ENCODE data around the gene IL1R1.
A peak's percentile ranks its signal among the peaks of the same experiment; 100 is the strongest.

Gene IL1R1

DNA sequence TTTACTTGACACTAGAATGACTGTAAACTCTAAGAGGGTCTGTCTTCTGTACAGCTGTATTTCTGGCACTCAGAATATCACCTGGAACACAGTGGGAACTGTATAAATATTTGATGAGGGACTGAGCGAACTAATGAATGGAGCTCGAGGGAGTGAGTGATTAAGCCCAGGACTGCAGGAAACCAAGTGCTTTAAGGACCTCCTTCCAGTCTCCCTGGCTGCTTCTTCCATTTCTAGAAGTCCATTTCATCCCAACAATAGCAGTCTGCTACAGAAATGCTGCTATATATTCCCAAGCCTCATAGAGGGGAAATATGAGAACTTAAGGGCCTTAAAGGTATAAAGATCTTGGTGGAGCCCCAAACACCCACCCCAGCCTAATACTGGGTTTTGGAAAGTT is 41.5 kb downstream of the IL1R1 start:
- no peaks in the 10 kb centered on the region for H3K4me1 ChIP-seq (ENCODE audit: insufficient read depth, low read length)
- no peak overlapping the region for H3K27ac ChIP-seq (ENCODE audit: low read length)
- no peak overlapping the region for H3K9ac ChIP-seq (ENCODE audit: low read depth, low read length)
- no peaks in the 10 kb centered on the region for H3K9me3 ChIP-seq (ENCODE audit: insufficient read depth, low read depth, low read length)
- no peak overlapping the region for H3K4me3 ChIP-seq (ENCODE audit: low read length)
- H3K27me3 ChIP-seq (ENCODE audit: insufficient read depth, low read length), result peaks cover 39% of the 10 kb centered on the region
- no peaks in the 10 kb centered on the region for H3K36me3 ChIP-seq (ENCODE audit: insufficient read depth, low read depth, low read length)

DNA sequence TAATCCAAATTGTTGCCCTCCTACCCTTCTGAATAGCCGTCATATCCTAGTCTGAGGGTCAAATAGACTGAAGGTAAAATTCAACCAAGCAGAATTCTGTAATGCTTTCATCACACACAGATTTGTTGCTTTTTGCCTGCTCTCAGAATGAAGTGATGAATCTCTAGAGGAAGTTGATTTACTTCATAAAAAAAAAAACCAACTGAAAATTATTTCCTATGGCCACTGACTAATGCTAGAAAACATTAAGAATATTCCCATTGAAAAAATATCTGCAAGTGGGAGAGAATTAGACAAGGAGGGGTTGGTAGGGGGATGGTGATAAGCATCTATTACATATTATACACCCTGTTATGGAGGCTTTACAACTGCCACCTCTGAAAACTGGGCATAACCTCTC is 42.0 kb downstream of the IL1R1 start:
- Histone ChIP-seq H3K4me1 (ENCODE audit: insufficient read depth, low read length) (no peaks in the 10 kb centered on the region), H3K4me3 (ENCODE audit: low read length) (no peak overlapping the region), H3K36me3 (ENCODE audit: insufficient read depth, low read depth, low read length) (no peaks in the 10 kb centered on the region), H3K27me3 (ENCODE audit: insufficient read depth, low read length) (peaks cover 43% of the 10 kb centered on the region), H3K9ac (ENCODE audit: low read depth, low read length) (no peak overlapping the region), H3K27ac (ENCODE audit: low read length) (no peak overlapping the region), H3K9me3 (ENCODE audit: insufficient read depth, low read depth, low read length) (no peaks in the 10 kb centered on the region)

DNA sequence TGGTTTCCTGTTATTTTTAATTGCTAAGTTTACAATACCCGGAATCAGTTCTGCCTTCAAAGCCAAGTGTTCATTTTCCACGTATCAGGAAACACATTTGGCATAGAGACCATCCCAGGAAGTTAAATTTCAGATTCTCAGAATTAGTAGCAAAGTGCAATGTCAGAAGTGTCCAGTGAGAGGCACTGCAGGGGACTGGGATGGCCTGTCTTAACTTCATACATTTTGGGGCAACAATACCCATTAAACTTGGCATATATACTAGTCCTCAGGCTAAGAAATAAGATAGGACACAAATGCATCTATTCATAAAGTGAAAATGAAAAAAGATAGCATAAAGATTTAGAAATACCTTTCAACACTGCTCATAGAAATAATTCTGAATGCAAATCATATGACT is 42.8 kb downstream of the IL1R1 start:
- H3K9ac ChIP-seq (ENCODE audit: low read depth, low read length), result no peak overlapping the region
- no peaks in the 10 kb centered on the region for H3K36me3 ChIP-seq (ENCODE audit: insufficient read depth, low read depth, low read length)
- H3K27me3 ChIP-seq (ENCODE audit: insufficient read depth, low read length), result peaks cover 50% of the 10 kb centered on the region
- no peaks in the 10 kb centered on the region for H3K9me3 ChIP-seq (ENCODE audit: insufficient read depth, low read depth, low read length)
- H3K27ac ChIP-seq (ENCODE audit: low read length), result no peak overlapping the region
- H3K4me3 ChIP-seq (ENCODE audit: low read length), result no peak overlapping the region
- H3K4me1 ChIP-seq (ENCODE audit: insufficient read depth, low read length), result no peaks in the 10 kb centered on the region

DNA sequence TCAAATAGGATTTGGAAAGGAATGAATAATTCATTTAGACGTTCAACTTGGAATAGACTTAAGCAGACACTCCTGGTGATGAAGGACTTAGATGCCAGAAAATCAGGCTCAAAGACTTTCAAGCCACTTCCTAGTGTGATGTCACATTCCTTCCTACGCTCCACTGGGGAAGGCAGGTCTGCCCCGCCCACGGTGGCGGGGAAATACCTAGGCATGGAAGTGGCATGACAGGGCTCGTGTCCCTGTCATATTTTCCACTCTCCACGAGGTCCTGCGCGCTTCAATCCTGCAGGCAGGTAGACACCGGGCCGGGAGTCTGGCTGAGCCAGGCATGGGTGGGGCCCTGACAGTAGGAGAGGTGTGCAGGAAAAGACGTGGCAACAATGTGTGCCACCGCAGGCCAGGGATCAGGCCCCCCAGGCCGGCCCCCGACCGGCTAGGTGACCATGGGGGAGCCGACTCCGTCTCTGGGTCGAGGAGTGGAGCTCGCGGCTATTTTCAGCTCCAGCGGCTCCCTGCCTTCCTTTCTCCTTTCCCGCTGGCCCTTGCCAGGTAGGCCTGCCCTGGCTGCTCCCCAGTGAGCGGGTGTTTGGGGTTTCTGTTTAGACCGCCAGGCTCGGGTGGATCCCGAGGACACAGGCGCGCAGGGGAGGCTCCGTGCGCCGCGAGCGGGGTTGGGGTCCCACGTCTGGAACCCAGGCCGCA is 44.4 kb downstream of the IL1R1 start, which contains the start of gene IL1RL2:
TSS of gene IL1RL2 (plus strand) at position 233 of the 705 bp plus-strand sequence. CDS start 845 bp downstream, outside the sequence.
- no peaks in the 10 kb centered on the region for H3K9me3 ChIP-seq (ENCODE audit: insufficient read depth, low read depth, low read length)
- no peak within 1 kb of the TSS for H3K27ac ChIP-seq (ENCODE audit: low read length)
- no peaks in the 10 kb centered on the region for H3K36me3 ChIP-seq (ENCODE audit: insufficient read depth, low read depth, low read length)
- no peaks in the 10 kb centered on the region for H3K4me1 ChIP-seq (ENCODE audit: insufficient read depth, low read length)
- no peak within 1 kb of the TSS for H3K9ac ChIP-seq (ENCODE audit: low read depth, low read length)
- peaks cover 50% of the 10 kb centered on the region for H3K27me3 ChIP-seq (ENCODE audit: insufficient read depth, low read length)
- H3K4me3 ChIP-seq (ENCODE audit: low read length), result peak within 1 kb of the TSS; percentile 68

DNA sequence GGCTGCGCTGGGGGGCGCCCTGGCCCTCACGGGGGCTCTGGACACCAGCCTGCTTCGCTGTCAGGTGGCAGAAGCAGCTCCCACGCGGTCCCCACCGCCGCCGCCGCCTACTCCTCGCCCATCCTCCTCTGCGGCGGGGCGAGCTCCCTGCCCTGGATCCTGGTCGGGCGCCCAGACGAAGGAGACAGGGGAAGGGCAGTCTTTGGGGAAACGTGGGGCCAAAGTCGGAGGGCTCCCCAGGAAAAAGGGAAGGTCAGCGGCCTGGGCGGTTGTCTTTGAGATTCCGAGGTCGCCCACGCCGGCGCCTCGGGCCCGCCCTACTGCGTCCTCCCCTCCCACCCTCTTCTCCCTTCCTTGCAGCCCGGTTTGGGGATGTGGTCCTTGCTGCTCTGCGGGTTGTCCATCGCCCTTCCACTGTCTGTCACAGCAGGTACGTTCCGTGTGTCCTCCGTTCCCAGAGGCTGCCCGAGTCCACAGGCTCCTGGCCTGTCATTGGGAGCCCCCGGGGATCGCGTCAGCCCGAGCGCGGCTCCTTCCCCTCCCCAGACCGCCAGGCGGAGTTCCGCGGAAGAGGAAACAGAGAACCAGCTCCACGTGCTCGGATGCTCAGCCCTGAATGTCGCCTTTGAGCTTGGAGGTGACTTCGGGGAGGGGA is 45.1 kb downstream of the IL1R1 start:
- Histone ChIP-seq H3K4me1 (ENCODE audit: insufficient read depth, low read length) (no peaks in the 10 kb centered on the region), H3K9ac (ENCODE audit: low read depth, low read length) (no peak overlapping the region), H3K27me3 (ENCODE audit: insufficient read depth, low read length) (peaks cover 50% of the 10 kb centered on the region), H3K36me3 (ENCODE audit: insufficient read depth, low read depth, low read length) (no peaks in the 10 kb centered on the region), H3K27ac (ENCODE audit: low read length) (no peak overlapping the region), H3K4me3 (ENCODE audit: low read length) (peak overlapping the region; percentile 68), H3K9me3 (ENCODE audit: insufficient read depth, low read depth, low read length) (no peaks in the 10 kb centered on the region)

DNA sequence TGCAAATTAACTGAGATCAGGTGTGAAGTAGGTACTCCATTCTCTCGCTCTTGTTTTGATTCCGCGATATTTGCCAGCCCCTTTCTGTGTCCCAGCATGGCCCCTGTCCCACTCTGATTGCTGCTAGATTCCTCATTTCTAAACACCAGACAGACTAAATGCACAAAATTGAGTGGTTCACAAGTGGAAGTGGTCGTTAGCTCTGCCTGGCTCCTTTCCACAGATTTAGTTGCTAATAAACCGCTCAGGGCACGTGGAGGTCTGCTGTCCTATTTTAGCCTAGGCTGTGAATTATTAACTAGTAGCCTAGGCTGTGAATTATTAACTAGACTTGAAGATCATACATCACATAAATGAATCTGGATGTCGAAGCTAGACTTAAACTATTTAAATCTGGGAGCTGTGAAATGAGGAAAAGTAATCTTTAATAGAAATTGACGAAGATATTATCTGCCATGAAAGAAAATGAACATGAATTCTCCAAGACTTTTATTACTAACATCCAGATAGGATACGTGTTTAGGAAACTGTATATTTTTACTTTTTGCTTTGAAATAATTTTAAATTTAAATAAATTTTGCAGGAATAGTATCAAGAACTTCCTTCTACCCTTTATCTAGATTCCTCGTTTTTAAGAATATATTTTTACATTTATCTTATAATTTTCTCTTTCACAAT is 48.0 kb downstream of the IL1R1 start:
- Histone ChIP-seq H3K9me3 (ENCODE audit: insufficient read depth, low read depth, low read length) (no peaks in the 10 kb centered on the region), H3K27ac (ENCODE audit: low read length) (no peak overlapping the region), H3K9ac (ENCODE audit: low read depth, low read length) (no peak overlapping the region), H3K4me3 (ENCODE audit: low read length) (no peak overlapping the region), H3K27me3 (ENCODE audit: insufficient read depth, low read length) (peaks cover 45% of the 10 kb centered on the region), H3K4me1 (ENCODE audit: insufficient read depth, low read length) (no peaks in the 10 kb centered on the region), H3K36me3 (ENCODE audit: insufficient read depth, low read depth, low read length) (no peaks in the 10 kb centered on the region)

GRCh38 chr2:102191501-102191900 is 49.0 kb downstream of the IL1R1 start:
- Histone ChIP-seq H3K9ac (ENCODE audit: low read depth, low read length) (no peak overlapping the region), H3K4me3 (ENCODE audit: low read length) (no peak overlapping the region), H3K27ac (ENCODE audit: low read length) (no peak overlapping the region), H3K36me3 (ENCODE audit: insufficient read depth, low read depth, low read length) (no peaks in the 10 kb centered on the region), H3K4me1 (ENCODE audit: insufficient read depth, low read length) (no peaks in the 10 kb centered on the region), H3K27me3 (ENCODE audit: insufficient read depth, low read length) (peaks cover 36% of the 10 kb centered on the region), H3K9me3 (ENCODE audit: insufficient read depth, low read depth, low read length) (no peaks in the 10 kb centered on the region)

- peaks cover 20% of the 10 kb centered on the region for H3K27me3 ChIP-seq (ENCODE audit: insufficient read depth, low read length)
- H3K27ac ChIP-seq (ENCODE audit: low read length), result no peak overlapping the region
- H3K4me3 ChIP-seq (ENCODE audit: low read length), result no peak overlapping the region
- no peak overlapping the region for H3K9ac ChIP-seq (ENCODE audit: low read depth, low read length)
- no peaks in the 10 kb centered on the region for H3K36me3 ChIP-seq (ENCODE audit: insufficient read depth, low read depth, low read length)
- no peaks in the 10 kb centered on the region for H3K4me1 ChIP-seq (ENCODE audit: insufficient read depth, low read length)
- no peaks in the 10 kb centered on the region for H3K9me3 ChIP-seq (ENCODE audit: insufficient read depth, low read depth, low read length)
These were observed 50.5 kb downstream of the IL1R1 start for GRCh38 chr2:102193074-102193473.

DNA sequence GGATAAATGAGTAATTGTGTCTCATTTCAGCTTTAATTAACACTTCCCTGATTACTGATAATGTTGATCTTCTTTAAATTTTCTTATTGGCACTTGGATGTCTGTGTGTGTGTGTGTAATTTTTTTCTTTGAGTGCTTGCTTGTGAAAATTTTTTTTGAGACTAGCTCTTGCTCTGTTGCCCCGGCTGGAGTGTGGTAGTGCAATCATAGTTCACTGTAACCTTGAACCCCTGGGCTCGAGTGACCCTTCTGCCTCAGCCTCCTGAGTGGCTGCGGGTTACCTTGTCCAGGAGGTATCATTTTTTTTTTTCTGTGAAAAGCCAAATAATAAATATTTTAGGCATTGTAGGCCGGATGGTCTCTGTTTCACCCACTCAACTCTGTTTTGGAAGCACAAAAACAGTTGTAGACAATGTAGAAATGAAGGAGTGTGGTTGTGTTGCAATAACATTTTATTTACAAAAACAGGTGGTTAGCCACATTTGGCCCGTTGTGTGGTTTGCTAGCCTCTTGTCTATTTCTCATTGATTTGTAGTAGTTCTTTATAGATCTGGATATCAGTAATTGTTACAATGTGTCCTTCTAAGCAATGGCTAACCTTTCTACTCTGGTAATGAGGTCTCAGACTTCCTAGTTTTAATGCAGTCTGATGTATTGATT is 52.2 kb downstream of the IL1R1 start:
- H3K4me1 ChIP-seq (ENCODE audit: insufficient read depth, low read length), result no peaks in the 10 kb centered on the region
- H3K9ac ChIP-seq (ENCODE audit: low read depth, low read length), result no peak overlapping the region
- H3K27ac ChIP-seq (ENCODE audit: low read length), result no peak overlapping the region
- peaks cover 6% of the 10 kb centered on the region; the same call in 1 of the 2 replicates for H3K27me3 ChIP-seq (ENCODE audit: insufficient read depth, low read length)
- no peaks in the 10 kb centered on the region for H3K9me3 ChIP-seq (ENCODE audit: insufficient read depth, low read depth, low read length)
- no peaks in the 10 kb centered on the region for H3K36me3 ChIP-seq (ENCODE audit: insufficient read depth, low read depth, low read length)
- no peak overlapping the region for H3K4me3 ChIP-seq (ENCODE audit: low read length)

- Histone ChIP-seq H3K27ac (ENCODE audit: low read length) (no peak overlapping the region), H3K27me3 (ENCODE audit: insufficient read depth, low read length) (no peaks in the 10 kb centered on the region), H3K4me3 (ENCODE audit: low read length) (no peak overlapping the region), H3K4me1 (ENCODE audit: insufficient read depth, low read length) (no peaks in the 10 kb centered on the region), H3K36me3 (ENCODE audit: insufficient read depth, low read depth, low read length) (no peaks in the 10 kb centered on the region), H3K9me3 (ENCODE audit: insufficient read depth, low read depth, low read length) (no peaks in the 10 kb centered on the region), H3K9ac (ENCODE audit: low read depth, low read length) (no peak overlapping the region)
These were observed 55.0 kb downstream of the IL1R1 start for GRCh38 chr2:102197389-102198137.

GRCh38 chr2:102200539-102200938 is 58.0 kb downstream of the IL1R1 start:
- Histone ChIP-seq H3K4me3 (ENCODE audit: low read length) (no peak overlapping the region), H3K27me3 (ENCODE audit: insufficient read depth, low read length) (no peaks in the 10 kb centered on the region), H3K4me1 (ENCODE audit: insufficient read depth, low read length) (no peaks in the 10 kb centered on the region), H3K27ac (ENCODE audit: low read length) (no peak overlapping the region), H3K9me3 (ENCODE audit: insufficient read depth, low read depth, low read length) (no peaks in the 10 kb centered on the region), H3K9ac (ENCODE audit: low read depth, low read length) (no peak overlapping the region), H3K36me3 (ENCODE audit: insufficient read depth, low read depth, low read length) (no peaks in the 10 kb centered on the region)
